HG02973 (cell line): ENCODE data around the gene CALY.

Source experiments
- ATAC-seq: cut with Tn5 transposase; IDR thresholded peaks from one replicate; pipeline ENCODE4 v1.9.1; 2021; ENCODE audit warnings: moderate library complexity; ENCODE audit not compliant: unreplicated experiment

CALY gene

DNA sequence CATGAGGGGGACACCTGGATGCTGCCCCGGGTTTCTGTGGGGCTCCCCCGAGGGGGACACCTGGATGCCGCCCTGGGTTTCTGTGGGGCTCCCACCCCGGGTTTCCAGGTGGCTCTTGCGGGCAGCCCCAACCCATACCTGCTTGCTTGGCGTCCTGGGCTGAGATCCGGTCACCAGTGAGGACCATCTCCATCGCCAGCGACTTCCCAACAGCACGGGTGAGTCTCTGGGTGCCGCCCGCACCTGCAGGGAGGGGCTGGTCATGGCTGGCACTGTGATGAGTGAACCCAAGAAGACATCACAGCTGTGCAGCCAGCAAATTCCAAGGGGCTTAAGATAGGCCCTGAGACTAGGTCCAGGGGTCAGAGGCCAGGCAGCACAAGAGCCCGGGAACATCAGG, 30.1 kb upstream of the CALY start:
- ATAC-seq, result no peak

DNA sequence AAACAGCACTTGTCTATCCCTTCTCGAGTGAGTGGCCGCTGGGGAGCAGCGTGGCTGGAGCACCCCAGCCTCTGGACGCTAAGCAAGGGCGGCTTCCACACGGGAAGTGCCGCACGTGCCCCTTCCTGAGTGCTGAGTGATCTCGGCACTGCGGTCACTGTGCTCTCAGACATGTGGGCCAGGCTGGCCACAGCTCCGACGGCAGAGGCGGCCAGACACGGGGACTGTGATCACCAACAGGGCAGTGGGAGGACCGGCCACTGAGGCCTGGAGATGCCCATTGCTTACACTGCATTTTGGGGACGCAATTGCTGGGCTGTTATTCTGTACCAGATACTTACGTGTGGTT, 29.4 kb upstream of the CALY start:
- ATAC-seq, result no peak

DNA sequence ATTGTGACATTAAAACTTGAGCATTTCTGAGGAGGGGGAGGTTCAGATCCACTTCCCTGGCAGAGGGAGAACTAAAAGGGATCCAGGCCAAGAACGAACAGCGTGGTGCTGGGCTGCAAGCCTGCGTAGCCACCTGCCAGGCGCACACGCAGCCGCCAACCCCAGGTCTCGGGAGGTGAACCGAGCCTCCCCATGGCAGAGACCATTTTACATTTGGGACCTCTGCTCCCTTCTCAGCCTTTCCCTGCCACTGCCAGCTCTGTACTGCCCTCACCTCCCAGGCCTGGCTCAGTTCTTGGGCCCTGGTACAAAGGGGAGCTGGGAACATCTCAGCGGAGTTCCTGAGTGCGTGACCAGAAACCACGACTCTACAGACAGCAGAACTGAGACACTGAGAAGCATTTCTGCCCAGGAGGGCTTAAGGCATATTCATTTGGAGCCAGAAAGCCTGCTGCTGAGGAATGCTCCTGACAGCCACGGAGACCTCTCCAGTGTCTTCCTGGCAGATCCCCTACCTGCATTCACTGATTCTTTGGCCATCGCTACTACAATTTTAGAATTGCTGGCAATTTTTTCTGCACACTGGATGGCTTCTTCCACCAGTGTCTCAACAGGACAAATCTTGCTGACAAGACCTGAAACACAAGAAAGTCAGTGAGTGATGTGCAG, 28.9 kb upstream of the CALY start:
- no peak for ATAC-seq

DNA sequence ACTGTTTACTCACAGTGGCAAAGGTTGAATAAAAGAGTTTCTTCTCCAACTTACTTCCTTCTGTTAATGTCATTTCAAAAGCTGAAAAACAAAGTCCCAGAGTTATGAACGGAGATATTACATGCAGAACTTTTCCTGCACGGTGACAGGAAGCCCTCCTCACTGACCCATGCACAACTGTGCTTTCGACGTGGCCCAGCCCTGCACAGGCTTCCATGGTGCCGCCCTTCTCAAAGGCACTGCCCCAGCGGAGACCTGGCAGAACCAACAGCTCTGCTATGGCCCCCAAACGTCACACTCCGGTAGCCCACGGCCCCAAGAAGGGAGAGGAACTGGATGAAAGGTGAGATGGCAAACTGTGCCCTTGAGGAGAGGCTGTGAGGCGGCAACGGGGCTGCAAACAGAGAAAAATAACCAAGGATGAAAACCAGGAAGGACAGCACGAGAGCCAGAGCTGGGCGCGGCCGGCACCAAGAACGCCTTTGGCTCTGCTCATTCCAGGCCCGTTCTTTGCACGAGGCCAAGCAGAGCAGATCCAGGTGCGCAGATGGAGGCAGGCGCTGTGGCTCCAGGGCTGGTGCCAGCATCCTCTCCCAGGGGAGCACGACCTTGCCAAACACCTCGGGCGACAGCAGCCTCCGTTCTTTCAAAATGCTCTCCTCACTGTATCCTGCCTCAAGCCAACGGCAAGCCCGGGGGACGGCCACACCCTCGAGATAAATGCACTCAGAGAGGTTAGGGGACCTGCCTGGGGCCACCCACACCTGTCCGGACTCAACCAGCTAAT, 28.1 kb upstream of the CALY start:
- no peak for ATAC-seq

DNA sequence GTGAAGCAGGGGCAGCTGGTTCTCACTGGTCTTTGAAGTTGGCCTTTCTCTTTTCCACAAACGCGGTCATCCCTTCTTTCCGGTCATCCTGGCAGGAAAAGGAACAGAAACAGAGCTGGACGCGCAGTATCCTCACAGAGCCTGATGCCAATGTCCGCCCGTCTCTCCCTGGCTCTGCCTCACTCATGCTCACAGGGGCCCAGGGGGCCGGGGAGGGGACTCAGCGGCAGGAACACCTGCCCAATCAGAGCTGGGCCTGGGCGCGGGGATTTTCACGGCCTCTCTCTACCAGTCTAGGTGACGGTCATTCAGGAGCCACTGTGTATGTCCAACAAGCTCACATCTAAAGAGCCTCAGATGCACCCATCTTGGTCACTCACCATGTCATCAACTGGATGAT, 26.1 kb upstream of the CALY start:
- no peak for ATAC-seq

DNA sequence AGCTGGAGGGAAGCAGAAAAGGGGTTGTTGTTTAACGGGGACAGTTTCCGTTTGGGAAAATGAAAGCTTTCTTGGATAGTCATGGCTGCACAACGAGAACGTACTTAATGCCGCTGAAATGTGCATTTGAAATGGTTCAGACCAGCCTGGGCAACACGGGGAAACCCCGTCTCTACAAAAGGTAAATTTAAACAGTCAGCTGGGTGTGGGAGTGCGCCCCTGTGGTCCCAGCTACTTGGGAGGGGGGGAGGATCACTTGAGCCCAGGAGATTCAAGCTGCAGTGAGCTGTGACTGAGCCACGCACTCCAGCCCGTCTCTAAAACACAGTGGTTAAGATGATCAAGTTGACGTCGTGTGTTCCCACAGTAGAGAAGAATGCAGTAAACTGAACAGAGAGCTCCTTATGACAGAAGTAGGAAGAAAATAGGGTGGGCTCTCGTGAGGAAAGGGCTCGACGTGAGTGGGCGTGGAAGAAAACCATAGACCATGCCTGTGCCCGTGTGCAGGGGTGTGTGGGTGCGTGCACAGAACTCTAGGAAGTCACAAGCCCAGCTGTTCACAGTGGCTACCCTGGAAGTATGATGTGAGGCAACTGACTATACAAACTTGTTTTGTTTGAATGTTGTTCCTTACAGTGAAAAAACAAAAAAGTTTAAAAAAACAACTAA, 25.2 kb upstream of the CALY start:
- no peak for ATAC-seq

DNA sequence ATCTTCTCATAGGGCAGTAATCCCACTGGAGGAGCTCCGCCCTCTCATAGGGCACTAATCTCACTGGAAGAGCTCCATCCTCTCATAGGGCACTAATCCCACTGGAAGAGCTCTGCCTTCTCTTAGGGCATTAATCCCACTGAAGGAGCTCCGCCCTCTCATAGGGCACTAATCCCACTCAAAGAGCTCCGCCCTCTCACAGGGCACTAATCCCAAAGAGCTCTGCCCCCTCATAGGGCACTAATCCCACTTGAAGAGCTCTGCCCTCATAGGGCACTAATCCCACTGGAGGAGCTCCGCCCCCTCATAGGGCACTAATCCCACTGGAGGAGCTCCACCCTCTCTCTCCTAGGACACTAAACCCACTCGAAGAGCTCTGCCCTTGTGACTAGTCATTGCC, 24.5 kb upstream of the CALY start:
- no peak for ATAC-seq

DNA sequence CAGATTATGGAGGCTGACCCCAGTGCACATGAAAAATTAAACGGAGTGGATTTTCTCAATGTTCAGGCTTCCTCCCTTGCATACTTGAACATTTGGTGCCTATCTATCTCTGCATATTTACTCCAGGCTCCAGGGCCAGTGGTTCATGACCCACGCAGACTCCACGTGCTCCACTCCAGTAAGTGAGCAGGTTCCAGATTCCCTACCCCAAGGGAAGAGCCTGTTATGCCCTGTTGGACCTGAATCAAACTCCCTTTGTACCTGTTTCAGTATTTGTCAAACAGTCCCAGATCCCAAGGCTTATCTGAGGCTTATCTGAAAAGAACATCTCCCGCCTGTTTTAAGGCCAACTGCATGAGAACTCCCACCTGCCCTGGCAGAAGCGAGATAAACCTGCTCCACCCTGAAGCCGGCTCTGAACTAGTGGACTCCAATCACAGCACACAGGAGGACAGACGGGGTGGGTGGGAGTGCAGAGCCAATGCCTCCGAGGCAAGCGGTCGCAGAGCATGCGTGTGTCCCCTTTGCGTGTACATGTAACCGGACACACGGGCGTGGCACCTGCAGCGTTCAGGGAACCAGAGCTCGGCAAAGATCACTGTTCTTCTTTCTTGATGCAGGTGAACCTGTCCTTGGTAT, 23.4 kb upstream of the CALY start:
- ATAC-seq, result no peak

DNA sequence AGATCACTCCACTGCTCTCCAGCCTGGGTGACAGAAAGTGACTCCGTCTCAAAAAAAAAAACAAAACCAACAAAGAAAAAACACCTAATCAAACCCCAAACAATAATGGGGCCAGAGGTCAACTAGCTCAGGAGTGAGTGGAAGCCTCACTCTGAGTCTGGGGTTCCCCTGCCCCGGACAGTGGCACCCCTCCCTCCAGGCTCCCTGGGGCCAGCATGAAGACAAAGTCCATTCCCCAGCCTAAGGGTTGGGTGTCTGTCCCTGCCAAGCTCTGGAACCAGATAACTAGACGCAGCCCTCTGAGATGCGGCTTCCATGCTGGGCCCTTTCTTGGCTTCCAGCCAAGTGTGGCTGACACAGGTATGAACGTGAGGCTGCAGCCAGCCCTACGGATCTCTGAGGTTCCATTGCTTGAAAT, 22.9 kb upstream of the CALY start:
- no peak for ATAC-seq

DNA sequence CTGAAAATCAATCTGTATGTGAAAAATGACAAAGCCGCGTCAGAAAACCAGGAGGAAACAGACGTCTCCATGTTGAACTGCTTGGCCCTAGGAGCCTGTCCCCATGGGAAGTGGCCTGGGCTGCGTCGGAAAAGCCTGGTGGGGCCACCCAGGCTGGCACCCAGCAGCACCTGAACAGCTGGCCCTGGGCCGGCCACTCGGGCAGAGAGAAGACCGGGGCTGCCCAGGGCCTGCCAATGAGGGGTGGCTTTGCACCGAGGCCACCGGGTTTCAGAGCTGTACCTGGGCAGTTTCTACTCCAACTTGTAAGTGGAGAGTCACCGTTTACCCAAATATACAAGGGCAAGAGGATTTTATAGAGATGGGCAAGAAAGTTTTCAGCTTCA, 22.2 kb upstream of the CALY start:
- ATAC-seq, result no peak

DNA sequence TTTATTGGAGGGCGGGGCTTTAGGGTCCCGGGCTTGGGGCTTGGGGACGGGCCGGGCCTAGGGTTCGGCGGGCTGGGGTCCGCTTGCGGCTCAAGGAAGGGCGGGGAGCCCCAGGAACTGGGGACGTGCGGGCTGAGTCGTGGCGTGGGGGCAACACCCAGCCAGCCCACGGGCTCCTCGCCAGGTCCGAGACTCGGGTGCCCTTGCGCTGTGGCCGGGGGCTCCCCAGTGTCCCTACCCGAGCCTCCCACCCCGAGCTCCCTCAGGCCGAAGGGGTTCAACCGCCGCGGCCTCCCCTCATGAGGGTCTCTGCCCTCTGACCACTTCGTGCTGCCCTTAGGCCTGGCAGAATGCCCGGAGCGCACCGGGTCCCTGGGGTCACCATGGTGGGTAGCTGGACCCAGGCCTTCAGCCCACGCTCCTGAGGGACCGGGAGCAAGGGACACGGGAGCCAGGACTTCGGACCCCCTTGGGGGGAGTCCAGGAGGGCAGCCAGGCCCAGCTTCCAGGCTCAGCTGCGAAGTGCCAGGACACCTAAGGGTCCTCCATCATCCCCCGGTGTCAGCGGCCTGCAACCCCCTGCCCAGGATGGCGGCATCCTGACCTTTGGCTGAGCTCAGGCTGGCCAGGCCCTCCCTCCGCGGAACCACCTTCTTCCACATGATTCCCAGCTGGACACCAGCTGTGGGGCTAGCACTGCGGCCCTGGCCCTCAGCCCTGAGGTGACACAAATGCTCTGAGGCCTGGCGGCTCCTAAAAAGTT, 21.6 kb upstream of the CALY start:
- ATAC-seq, result no peak

DNA sequence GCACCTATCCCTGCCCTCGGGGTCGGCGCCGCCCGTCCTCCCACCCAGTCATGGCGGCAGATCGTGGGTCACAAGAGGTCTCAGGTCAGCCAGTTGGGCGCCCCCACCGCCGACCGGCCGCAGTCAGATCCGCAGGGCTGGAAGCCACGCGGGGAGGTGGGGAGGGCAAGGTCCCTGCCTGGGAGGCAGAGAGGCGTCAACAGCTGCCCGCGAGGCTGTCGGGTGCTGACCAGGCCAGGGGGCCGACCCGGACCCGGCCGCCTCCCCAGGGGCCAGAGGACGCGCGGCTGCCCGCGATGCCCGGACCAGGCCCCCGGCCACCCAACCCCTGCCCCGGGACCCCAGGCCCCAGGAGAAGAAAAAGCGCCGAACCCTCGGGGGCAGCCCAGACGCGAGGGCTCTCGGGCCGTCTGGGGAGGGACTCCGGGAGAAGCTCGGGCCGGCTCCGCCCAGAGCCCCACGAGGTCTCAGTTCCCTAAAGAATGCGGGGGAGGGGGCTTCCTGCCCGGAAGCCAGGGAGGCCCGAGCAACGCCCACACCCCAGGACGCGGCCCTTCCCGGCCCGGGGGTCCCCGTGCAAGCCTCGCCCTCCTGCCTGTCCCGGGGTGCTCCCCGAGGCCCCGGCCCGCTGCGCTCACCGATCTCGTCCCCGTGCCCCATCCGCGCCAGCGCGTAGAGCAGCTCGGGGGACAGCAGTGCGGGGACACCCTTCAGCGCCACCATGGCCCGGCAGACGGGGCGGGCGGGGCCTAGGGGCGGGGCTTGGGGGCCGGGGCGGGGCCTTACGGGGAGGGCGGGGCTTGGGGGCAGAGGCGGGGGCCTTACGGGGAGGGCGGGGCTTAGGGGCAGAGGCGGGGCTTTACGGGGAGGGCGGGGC, 20.8 kb upstream of the CALY start, which contains the start of gene FUOM:
FUOM (minus strand) TSS at position 735 of the 877 bp plus-strand sequence; CDS start at position 723, 12 bp downstream.
- peak; percentile 58 for ATAC-seq

DNA sequence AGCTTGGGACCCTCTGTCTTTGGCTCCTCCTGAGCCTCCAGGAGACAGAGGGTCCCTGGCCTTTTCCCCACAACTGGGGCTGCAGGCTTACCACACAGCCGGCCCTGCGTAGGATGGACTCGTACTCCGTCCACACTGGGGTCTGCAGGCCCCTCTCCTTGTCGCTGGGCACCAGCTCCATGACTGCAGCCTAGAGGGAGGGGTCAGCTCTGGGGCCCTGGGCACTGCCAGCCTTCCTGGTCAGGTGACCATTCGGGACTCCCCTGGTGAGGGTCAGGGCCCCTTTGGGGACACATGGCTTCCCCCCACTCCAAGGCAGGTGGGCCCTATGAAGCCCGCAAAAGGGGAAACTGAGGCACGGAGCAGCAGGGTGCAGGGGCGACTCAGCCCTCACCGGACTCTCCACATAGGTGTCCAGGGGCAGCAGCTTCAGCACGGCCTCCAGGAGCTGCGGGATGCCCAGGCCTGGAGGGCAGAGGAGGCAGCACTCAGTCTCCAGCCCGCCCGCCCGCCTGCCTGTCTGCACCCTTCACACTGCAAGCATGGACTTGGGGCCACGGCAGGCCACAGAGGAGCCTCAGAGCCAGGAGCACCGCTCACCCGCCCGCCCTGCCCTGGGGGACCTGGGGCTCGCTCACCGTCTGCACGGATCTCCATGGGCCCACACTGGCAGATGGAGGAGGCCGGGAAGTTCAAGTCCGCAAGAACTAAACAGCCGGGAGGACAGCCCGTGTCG, 20.0 kb upstream of the CALY start:
- ATAC-seq, result no peak

DNA sequence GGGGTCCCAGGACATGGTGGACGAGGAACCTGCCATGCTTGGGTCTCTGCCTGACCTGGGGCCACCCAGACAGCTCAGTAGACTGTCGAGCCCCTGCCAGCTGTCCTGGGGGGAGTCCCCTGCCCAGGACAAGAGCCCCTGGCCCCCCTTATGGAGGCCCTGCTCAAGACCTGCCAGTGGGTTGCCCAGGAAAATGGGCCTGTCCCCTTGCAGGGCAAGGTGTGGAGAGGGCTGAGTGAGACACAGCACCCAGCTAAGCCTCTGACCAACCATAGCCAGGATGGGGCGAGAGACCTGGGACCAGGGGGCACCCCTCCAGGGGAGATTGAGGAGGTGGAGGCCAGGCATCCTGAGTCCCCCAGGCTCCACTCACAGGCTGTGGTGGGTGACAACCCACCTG, 19.3 kb upstream of the CALY start:
- no peak for ATAC-seq

DNA sequence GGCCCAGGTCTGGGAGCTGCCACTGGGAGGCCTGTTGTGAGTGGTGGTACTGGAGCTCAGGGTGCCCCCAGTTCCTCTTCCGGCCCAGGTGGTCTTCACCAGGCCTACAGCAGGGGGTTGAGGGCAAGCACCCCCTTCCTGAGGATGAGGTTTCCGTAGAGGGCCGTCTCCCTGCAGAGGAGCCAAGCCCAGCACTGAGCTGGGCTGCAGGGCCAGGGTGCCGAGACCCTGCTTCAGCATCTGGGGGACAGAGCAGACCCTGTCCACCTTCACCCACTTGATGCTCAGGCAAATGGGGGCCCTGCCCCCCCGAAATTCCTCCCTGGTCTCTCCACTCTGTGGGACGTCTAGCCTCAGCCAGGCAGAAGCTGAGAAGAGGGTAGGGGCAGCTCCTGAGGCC, 18.6 kb upstream of the CALY start:
- no peak for ATAC-seq

DNA sequence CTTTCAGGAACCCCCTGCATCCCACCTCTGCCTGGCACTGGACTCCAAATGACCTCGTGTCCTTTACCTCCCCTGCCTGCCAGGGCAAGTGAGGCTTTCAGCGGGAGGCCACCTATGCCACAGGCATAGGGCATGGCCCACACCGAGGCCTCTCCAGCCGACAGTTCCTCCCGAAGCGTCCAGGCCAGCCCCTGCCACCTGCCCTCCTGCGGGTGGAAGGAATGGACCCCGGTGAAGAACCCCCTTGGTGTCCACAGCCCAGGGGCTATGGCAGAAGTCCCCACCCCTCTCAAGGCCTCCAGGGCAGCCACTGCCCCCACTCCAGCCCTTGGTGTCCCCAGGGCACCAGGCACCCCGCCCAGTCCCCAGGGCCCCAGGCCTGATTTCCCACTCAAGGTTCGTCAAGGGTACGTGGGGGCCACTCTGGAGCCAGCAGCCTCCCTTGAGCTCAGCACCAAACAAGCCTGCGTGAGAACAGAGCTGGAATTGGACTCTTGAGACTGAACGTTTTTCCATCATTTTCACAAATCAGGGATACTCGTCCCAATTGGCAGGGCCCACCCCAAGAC, 18.1 kb upstream of the CALY start:
- ATAC-seq, result no peak

DNA sequence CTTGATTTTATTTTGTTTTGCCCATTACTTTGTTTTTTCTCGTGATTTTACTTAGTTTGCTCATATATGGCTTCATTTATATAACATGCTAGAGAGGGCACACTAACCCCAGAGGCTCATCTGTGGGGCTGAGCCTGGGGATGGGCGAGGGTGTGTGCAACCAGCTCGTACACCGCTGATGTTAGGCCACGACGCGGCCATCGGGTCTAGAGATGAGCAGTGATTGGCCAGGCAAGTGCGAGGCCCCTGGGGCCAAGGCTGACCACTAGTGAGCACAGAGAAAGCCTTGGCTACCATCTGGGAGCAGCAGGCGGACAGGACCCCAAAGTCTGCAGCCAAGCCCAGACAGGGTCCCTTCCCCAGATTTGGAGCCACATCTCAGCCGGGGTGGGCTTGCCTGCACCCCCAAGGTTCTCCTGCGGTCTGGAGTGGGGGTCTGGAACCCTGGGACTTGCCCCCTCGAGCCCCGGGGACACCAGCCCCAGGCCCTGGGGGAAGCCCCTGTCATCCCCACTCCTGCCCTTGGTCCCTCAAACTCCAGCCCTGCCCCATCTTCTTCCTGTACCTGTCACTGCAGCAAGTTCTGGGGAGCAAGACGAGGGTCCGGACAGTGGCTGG, 17.4 kb upstream of the CALY start:
- ATAC-seq, result no peak

DNA sequence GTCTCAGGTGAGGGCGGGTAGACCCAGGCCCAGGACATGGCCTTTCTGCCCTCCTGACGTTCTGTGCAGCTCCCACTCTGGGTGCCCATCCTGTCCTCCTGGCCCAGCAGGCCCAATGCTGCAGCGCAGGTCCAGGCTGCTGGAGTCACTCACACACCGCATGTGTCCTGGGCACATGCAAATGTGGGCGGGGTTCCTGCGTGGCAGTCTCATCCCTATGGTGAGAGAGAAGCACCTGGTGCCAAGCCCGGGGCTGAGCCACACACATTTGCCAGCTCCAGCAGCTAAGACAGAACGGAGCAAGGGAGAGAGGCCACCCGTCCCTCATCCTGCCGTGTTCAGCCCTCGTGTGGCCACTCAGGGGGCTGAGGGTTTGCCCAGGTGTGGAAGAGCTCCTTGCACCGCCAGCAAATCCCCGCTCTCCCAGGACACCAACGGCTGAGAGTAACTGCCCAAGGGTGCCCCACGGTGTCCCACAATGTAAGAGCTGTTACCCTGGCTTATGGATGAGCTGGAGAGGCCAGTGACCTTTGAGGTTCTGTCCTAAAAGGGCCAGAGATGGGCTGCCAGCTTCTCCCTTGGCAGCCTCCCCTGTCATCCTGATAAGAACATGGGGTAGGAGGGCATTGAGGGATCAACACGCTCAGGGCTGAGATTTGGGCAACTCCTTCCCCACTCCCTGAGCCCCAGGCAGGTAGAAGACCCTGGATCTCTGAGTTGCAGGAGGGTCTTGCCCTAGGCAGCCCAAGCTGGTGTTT, 16.7 kb upstream of the CALY start:
- no peak for ATAC-seq
